ENCODE data around the gene SEMA3E. TPM values are rescaled to one million over a fixed set of nuclear protein-coding genes. Genes with fewer than 3 reads are reported as not detected.
"Not testable (repeated sequence)": the region's sequence is repeated elsewhere in the genome, so short reads cannot be mapped to it uniquely, and the experiment has no call there.

SEMA3E gene
- total RNA-seq, 2 donors from 2014 or later: not detected

GRCh38 chr7:83610649-83611304, 38.2 kb downstream of the SEMA3E start:
- ATAC-seq (replicated peaks): no peak
- no peak overlapping the region for H3K4me3 Mint-ChIP-seq
- H3K27me3 Mint-ChIP-seq: no peaks in the 10 kb centered on the region
- H3K27ac Mint-ChIP-seq: no peak overlapping the region
- H3K9me3 Mint-ChIP-seq: peaks cover 9% of the 10 kb centered on the region
- H3K36me3 Mint-ChIP-seq (ENCODE audit: low read depth): no peaks in the 10 kb centered on the region
- H3K4me1 Mint-ChIP-seq: no peaks in the 10 kb centered on the region

DNA sequence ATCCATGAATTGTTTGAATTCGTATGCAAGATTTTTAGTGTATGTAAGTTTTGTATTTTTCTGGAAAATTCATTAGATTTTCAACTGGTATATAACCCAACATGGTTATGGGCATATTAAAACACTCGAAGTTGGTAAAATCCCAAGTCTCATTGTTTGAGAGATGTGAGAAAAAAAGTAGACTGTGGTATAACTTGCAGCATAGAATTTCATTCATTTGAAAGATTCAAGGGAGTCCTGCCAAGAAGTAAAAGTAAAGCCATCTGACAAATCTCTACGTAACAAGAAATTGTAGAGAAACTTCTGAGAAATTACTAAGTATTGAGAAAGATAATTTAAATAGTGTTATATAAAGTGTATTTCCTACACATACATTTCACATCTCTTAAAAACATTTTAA, 40.2 kb downstream of the SEMA3E start:
- ATAC-seq (replicated peaks): no peak
- Mint-ChIP-seq H3K27ac (no peak overlapping the region), H3K4me3 (no peak overlapping the region), H3K4me1 (no peaks in the 10 kb centered on the region), H3K9me3 (peaks cover 12% of the 10 kb centered on the region), H3K27me3 (no peaks in the 10 kb centered on the region), H3K36me3 (ENCODE audit: low read depth) (no peaks in the 10 kb centered on the region)

GRCh38 chr7:83603649-83604048, 45.3 kb downstream of the SEMA3E start:
- Mint-ChIP-seq H3K4me3 (no peak overlapping the region), H3K36me3 (ENCODE audit: low read depth) (no peaks in the 10 kb centered on the region), H3K9me3 (peaks cover 8% of the 10 kb centered on the region), H3K27me3 (no peaks in the 10 kb centered on the region), H3K27ac (no peak overlapping the region), H3K4me1 (no peaks in the 10 kb centered on the region)
- ATAC-seq (replicated peaks): no peak

GRCh38 chr7:83599131-83599530, 49.8 kb downstream of the SEMA3E start:
- ATAC-seq (replicated peaks): no peak
- H3K27ac Mint-ChIP-seq: no peak overlapping the region
- no peaks in the 10 kb centered on the region for H3K4me1 Mint-ChIP-seq
- no peaks in the 10 kb centered on the region for H3K27me3 Mint-ChIP-seq
- no peak overlapping the region for H3K4me3 Mint-ChIP-seq
- no peaks in the 10 kb centered on the region for H3K36me3 Mint-ChIP-seq (ENCODE audit: low read depth)
- no peaks in the 10 kb centered on the region for H3K9me3 Mint-ChIP-seq

- Mint-ChIP-seq H3K9me3 (peaks cover 4% of the 10 kb centered on the region), H3K27me3 (no peaks in the 10 kb centered on the region), H3K27ac (no peak overlapping the region), H3K4me3 (no peak overlapping the region), H3K36me3 (ENCODE audit: low read depth) (no peaks in the 10 kb centered on the region), H3K4me1 (no peaks in the 10 kb centered on the region)
- no peak for ATAC-seq (replicated peaks)
These were observed 54.9 kb downstream of the SEMA3E start for GRCh38 chr7:83593921-83594475.

- Mint-ChIP-seq H3K27me3 (no peaks in the 10 kb centered on the region), H3K27ac (no peak overlapping the region), H3K9me3 (peaks cover 9% of the 10 kb centered on the region), H3K4me3 (no peak overlapping the region), H3K4me1 (no peaks in the 10 kb centered on the region), H3K36me3 (ENCODE audit: low read depth) (no peaks in the 10 kb centered on the region)
- ATAC-seq (replicated peaks): no peak
These were observed 60.2 kb downstream of the SEMA3E start for GRCh38 chr7:83588602-83589240.

- H3K4me3 Mint-ChIP-seq: no peak overlapping the region
- no peak overlapping the region for H3K27ac Mint-ChIP-seq
- no peaks in the 10 kb centered on the region for H3K4me1 Mint-ChIP-seq
- no peaks in the 10 kb centered on the region for H3K36me3 Mint-ChIP-seq (ENCODE audit: low read depth)
- H3K27me3 Mint-ChIP-seq: no peaks in the 10 kb centered on the region
- ATAC-seq (replicated peaks): no peak
- peaks cover 5% of the 10 kb centered on the region for H3K9me3 Mint-ChIP-seq
These were observed 62.7 kb downstream of the SEMA3E start for GRCh38 chr7:83586281-83586680.

DNA sequence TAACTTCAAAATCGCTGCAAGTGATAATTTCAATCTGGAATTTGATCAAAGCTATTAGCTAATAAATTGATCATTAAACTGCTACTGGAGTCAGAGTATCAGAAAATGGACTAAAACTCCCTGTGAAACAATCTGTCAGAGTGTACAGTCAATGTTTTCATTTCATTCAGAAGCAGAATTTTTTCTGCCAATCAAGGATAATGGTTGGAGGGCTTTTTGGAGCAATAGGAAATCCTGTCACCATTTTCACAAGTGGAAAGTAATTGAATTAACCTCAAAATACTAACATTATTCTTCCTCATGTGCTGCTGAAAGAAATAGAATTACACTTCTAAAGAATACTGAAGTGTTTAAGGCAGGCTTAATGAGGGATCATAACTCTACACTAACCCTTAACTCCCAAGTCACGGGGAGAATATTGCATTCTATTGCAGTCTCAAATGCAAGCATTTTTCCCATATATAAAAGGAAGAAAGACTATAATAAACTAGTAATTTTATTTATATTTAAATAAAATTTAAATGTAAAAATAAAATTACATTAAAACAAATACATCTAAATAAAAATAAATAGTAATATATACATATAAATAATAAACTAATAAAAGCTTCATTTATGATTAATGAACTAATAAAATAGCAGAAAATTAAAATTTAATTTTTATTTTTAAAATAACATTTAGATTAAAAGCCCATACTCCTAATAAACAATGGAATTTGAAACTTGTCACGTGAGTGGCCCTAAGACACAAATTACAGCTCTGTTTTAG, 67.1 kb downstream of the SEMA3E start:
- no peak for ATAC-seq (replicated peaks)
- Mint-ChIP-seq H3K27ac (no peak overlapping the region), H3K4me1 (no peaks in the 10 kb centered on the region), H3K9me3 (peaks cover 9% of the 10 kb centered on the region), H3K36me3 (ENCODE audit: low read depth) (no peaks in the 10 kb centered on the region), H3K4me3 (no peak overlapping the region), H3K27me3 (no peaks in the 10 kb centered on the region)

DNA sequence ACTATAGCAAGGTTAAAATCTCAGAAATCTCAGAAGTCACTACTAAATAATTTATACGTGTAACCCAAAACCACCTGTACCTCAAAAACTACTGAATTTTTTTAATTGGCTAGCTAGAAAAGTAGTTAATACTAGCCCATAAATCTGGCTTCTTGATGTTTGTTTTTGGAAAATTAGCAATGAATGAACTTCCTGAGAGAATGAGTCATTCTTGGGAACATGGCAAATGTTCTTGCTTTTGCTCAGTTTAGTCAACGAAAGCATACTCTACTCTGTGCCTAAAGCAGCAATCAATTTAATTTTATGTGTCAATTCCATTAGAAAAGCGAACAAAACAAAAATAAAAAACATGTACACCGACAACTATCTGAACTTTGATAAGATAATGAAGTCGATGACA, 69.2 kb downstream of the SEMA3E start:
- Mint-ChIP-seq H3K4me1 (no peaks in the 10 kb centered on the region), H3K9me3 (peaks cover 4% of the 10 kb centered on the region), H3K27ac (no peak overlapping the region), H3K36me3 (ENCODE audit: low read depth) (no peaks in the 10 kb centered on the region), H3K27me3 (no peaks in the 10 kb centered on the region), H3K4me3 (no peak overlapping the region)
- ATAC-seq (replicated peaks): no peak

GRCh38 chr7:83575436-83575835, 73.5 kb downstream of the SEMA3E start:
- Mint-ChIP-seq H3K36me3 (ENCODE audit: low read depth) (no peaks in the 10 kb centered on the region), H3K4me1 (no peaks in the 10 kb centered on the region), H3K9me3 (peaks cover 9% of the 10 kb centered on the region), H3K27me3 (no peaks in the 10 kb centered on the region), H3K27ac (no peak overlapping the region), H3K4me3 (no peak overlapping the region)
- ATAC-seq (replicated peaks): no peak

DNA sequence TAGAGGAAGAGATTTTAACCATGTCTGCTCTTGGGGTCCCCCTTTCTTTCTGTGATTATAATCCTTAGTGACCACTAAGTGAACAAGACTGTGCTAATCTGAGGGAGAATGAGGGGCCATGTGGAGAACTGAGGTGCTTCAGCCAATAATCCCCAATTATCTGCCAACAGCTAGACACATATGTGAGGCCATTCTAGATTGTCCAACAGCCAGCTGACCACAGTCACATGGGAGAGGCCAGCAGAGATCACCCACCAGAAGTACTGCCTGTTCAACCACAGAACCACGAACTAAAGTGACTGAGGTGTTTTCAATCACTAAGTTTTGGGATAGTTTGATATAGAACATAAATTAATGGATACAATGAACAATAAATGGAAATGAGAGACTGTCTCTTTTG, 74.3 kb downstream of the SEMA3E start:
- H3K27me3 Mint-ChIP-seq: no peaks in the 10 kb centered on the region
- no peak overlapping the region for H3K4me3 Mint-ChIP-seq
- ATAC-seq (replicated peaks): no peak
- no peak overlapping the region for H3K27ac Mint-ChIP-seq
- H3K9me3 Mint-ChIP-seq: peaks cover 6% of the 10 kb centered on the region
- H3K4me1 Mint-ChIP-seq: no peaks in the 10 kb centered on the region
- H3K36me3 Mint-ChIP-seq (ENCODE audit: low read depth): no peaks in the 10 kb centered on the region

DNA sequence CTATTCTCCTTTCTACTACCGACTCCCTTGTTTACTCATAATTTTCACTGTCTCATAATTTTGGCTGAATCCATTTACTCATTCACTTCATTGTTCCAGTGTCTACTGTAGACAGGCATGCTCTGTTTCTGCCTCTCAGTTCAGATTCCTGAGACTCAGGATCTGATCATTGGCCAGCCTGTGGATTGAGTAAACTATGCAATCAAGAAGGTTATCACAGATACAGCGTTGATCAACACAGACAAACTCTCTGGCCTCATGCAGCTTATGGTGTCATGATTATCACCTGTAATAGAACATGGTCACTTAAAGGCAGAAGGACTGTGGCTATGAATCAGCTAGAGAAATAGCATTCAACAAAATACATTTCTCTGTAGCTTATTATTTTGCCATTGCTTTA, 86.0 kb downstream of the SEMA3E start:
- H3K9me3 Mint-ChIP-seq: peaks cover 3% of the 10 kb centered on the region
- no peaks in the 10 kb centered on the region for H3K4me1 Mint-ChIP-seq
- no peaks in the 10 kb centered on the region for H3K36me3 Mint-ChIP-seq (ENCODE audit: low read depth)
- no peak for ATAC-seq (replicated peaks)
- no peak overlapping the region for H3K4me3 Mint-ChIP-seq
- H3K27me3 Mint-ChIP-seq: no peaks in the 10 kb centered on the region
- no peak overlapping the region for H3K27ac Mint-ChIP-seq

DNA sequence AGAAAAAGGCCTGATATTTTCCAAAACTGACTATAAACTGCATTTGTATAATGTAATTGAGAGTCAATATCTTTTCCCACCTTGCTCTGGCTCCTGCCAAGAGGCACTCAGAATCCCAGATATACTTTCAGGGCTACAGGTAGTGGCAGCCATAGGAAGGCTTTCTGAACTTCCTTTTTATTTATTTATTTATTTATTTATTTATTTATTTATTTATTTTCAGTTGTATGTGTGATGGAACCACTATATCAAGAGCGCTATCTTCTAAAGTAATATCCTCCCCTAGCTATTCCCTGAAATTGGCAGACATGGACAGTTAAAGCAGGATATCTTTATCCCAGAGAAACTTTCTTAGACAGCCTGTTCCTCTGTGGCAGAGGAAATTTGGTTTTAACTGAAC, 86.7 kb downstream of the SEMA3E start:
- H3K27ac Mint-ChIP-seq: no peak overlapping the region

GRCh38 chr7:83559887-83560286, 89.1 kb downstream of the SEMA3E start:
- Mint-ChIP-seq H3K36me3 (ENCODE audit: low read depth) (no peaks in the 10 kb centered on the region), H3K27ac (no peak overlapping the region), H3K27me3 (no peaks in the 10 kb centered on the region), H3K4me1 (no peaks in the 10 kb centered on the region), H3K9me3 (peaks cover 9% of the 10 kb centered on the region), H3K4me3 (no peak overlapping the region)
- no peak for ATAC-seq (replicated peaks)

More for the DNA sequence above, 86.7 kb downstream of the SEMA3E start:
- peaks cover 3% of the 10 kb centered on the region for H3K9me3 Mint-ChIP-seq
- ATAC-seq (replicated peaks): no peak
- no peak overlapping the region for H3K4me3 Mint-ChIP-seq
- no peaks in the 10 kb centered on the region for H3K36me3 Mint-ChIP-seq (ENCODE audit: low read depth)
- H3K4me1 Mint-ChIP-seq: no peaks in the 10 kb centered on the region
- no peaks in the 10 kb centered on the region for H3K27me3 Mint-ChIP-seq

- not testable (repeated sequence) for H3K36me3 Mint-ChIP-seq (ENCODE audit: low read depth); H3K27me3 Mint-ChIP-seq; ATAC-seq (replicated peaks); H3K27ac Mint-ChIP-seq; H3K4me1 Mint-ChIP-seq; H3K4me3 Mint-ChIP-seq
- peaks cover 19% of the 10 kb centered on the region for H3K9me3 Mint-ChIP-seq
These were observed 96.4 kb downstream of the SEMA3E start for GRCh38 chr7:83552556-83552955.

Data from activated T-helper 17 cell treated with anti-CD3 and anti-CD28 coated beads, Interleukin-2, amount 50 U/mL, for 72 hours (primary cell).